Right ventricle myocardium inferior (tissue), 1 donor: ENCODE results near the gene TAX1BP1. TPM values are rescaled to one million over a fixed set of nuclear protein-coding genes. Genes with fewer than 3 reads are reported as not detected.
"Not testable (repeated sequence)": the region's sequence is repeated elsewhere in the genome, so short reads cannot be mapped to it uniquely, and the experiment has no call there.

Experiments
- ATAC-seq: fragments of 200-7000 bp; cut with Tn5 transposase; one replicate; pipeline ENCODE4 v1.9.1; 2020; ENCODE audit warnings: mild to moderate bottlenecking, moderate library complexity
- DNase-seq: peaks from one replicate; pipeline ENCODE4 v3.0.0; 2021; ENCODE audit errors: missing footprints
- intact Hi-C: fragments of 100-400 bp; cut with DNase I; formaldehyde crosslinking; loops from one replicate; pipeline ENCODE4 v1.11.0; 2022
- total RNA-seq: library from RNA; stranded (reverse); fragmentation: NEBNext Ultra II Directional; extraction: Animal tissue kit (Norgen Biotek cat#: 25700); gene quantifications from one replicate; pipeline ENCODE4 v1.2.1, GENCODE V29; 2021
- donor health status: DM: no; HTN: yes; CAD: no; lungs with severe emphysema.

The TAX1BP1 gene
- total RNA-seq, 1 donor from 2014 or later: 169 TPM

- intact Hi-C loops: no loop called here
- ATAC-seq (peak; percentile 64), DNase-seq (no peak)
Observed at GRCh38 chr7:27825891-27826290, 85.9 kb downstream of the TAX1BP1 start.

GRCh38 chr7:27826357-27826756, 86.4 kb downstream of the TAX1BP1 start:
- peak; percentile 34 for ATAC-seq
- no peak for DNase-seq
- intact Hi-C loops: no loop called here

- ATAC-seq: peak; percentile 91
- no peak for DNase-seq
- intact Hi-C loops: loop anchor here (10.0 kb wide), 1 partner anchor 180 kb away; no protein-coding TSS in a partner anchor
Observed at GRCh38 chr7:27834179-27834921, 94.4 kb downstream of the TAX1BP1 start.

GRCh38 chr7:27835376-27835775, 95.4 kb downstream of the TAX1BP1 start:
- DNase-seq (no peak), ATAC-seq (peak; percentile 53)
- intact Hi-C loops: loop anchor here (10.0 kb wide), 1 partner anchor 179 kb away; no protein-coding TSS in a partner anchor

- intact Hi-C loops: loop anchor here (10.0 kb wide), 1 partner anchor 178 kb away; no protein-coding TSS in a partner anchor
- no peak for ATAC-seq
Observed at GRCh38 chr7:27836536-27836935, 96.6 kb downstream of the TAX1BP1 start.

GRCh38 chr7:27839099-27839498, 99.1 kb downstream of the TAX1BP1 start:
- no peak for ATAC-seq
- DNase-seq: no peak
- intact Hi-C loops: loop anchor here (10.0 kb wide), 1 partner anchor 176 kb away; no protein-coding TSS in a partner anchor

More at GRCh38 chr7:27836536-27836935, 96.6 kb downstream of the TAX1BP1 start:
- DNase-seq: no peak

- intact Hi-C loops: no loop called here
- no peak for ATAC-seq
- no peak for DNase-seq
Observed at GRCh38 chr7:27840313-27840712, 100.4 kb downstream of the TAX1BP1 start.

GRCh38 chr7:27840760-27841364, 100.9 kb downstream of the TAX1BP1 start:
- ATAC-seq: no peak
- intact Hi-C loops: no loop called here
- DNase-seq: no peak

GRCh38 chr7:27842094-27842692, 102.2 kb downstream of the TAX1BP1 start:
- intact Hi-C loops: no loop called here
- DNase-seq: no peak
- ATAC-seq: no peak

- ATAC-seq: no peak
- intact Hi-C loops: no loop called here
Observed at GRCh38 chr7:27842851-27843250, 102.9 kb downstream of the TAX1BP1 start.

GRCh38 chr7:27843584-27844305, 103.8 kb downstream of the TAX1BP1 start:
- ATAC-seq (no peak), DNase-seq (no peak)
- intact Hi-C loops: no loop called here

More at GRCh38 chr7:27842851-27843250, 102.9 kb downstream of the TAX1BP1 start:
- no peak for DNase-seq

- intact Hi-C loops: no loop called here
- no peak for DNase-seq
- no peak for ATAC-seq
Observed at GRCh38 chr7:27846388-27846787, 106.4 kb downstream of the TAX1BP1 start.

- DNase-seq (no peak), ATAC-seq (no peak)
- intact Hi-C loops: no loop called here
Observed at GRCh38 chr7:27850531-27850930, 110.6 kb downstream of the TAX1BP1 start.

GRCh38 chr7:27856703-27857485, 116.9 kb downstream of the TAX1BP1 start:
- DNase-seq, intact Hi-C loops, ATAC-seq: not testable (repeated sequence)

- DNase-seq (no peak), ATAC-seq (no peak)
- intact Hi-C loops: no loop called here
Observed at GRCh38 chr7:27860800-27861199, 120.8 kb downstream of the TAX1BP1 start.

- intact Hi-C loops: no loop called here
- ATAC-seq (no peak), DNase-seq (no peak)
Observed at GRCh38 chr7:27861747-27862146, 121.8 kb downstream of the TAX1BP1 start.

GRCh38 chr7:27863880-27864279, 123.9 kb downstream of the TAX1BP1 start:
- intact Hi-C loops: no loop called here
- ATAC-seq (no peak), DNase-seq (no peak)

- intact Hi-C loops: no loop called here
- no peak for DNase-seq
- ATAC-seq: no peak
Observed at GRCh38 chr7:27866256-27866655, 126.3 kb downstream of the TAX1BP1 start.
